Body of pancreas (tissue), 4 donors: ENCODE results near the gene RRM1.

Source experiments
- POLR2A ChIP-seq, 3 donors: fragments of 450-650 bp; IDR thresholded peaks; one replicate each; pipeline ENCODE4 v1.6.1; 2016; ENCODE audit warnings: antibody characterized with exemption in 3 of 3, mild to moderate bottlenecking in 2 of 3
- TF ChIP-seq, protein P1 (sequence below), 7 experiments: fragments of 450-650 bp in 4 of 7; fragments of 200-600 bp in 3 of 7; sonication (generic) in 3 of 7; IDR thresholded peaks; one replicate each; pipeline ENCODE4 v1.5.1; 2016 to 2019; ENCODE audit warnings: antibody characterized with exemption in 7 of 7

DNA sequence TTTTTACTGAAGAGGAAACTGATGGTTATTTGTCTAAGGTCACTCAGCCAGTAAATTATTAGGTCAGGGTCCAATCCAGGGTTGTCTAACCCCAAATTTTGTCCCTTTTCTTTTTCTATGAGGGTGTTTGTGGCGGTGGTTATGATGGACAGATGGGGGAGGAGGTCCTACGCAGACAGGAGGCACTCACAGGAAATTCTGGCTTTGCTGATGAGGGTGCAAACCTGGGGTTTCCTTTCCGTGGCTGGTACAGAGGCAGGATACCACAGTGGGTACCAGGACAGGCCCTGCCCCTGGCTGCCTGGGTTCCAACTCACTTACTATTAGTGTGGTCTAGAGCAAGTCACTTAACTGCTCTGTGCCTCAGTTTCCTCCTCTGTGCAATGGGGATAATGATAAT lies 91.0 kb downstream of the RRM1 start:
- TF ChIP-seq, protein P1, sequence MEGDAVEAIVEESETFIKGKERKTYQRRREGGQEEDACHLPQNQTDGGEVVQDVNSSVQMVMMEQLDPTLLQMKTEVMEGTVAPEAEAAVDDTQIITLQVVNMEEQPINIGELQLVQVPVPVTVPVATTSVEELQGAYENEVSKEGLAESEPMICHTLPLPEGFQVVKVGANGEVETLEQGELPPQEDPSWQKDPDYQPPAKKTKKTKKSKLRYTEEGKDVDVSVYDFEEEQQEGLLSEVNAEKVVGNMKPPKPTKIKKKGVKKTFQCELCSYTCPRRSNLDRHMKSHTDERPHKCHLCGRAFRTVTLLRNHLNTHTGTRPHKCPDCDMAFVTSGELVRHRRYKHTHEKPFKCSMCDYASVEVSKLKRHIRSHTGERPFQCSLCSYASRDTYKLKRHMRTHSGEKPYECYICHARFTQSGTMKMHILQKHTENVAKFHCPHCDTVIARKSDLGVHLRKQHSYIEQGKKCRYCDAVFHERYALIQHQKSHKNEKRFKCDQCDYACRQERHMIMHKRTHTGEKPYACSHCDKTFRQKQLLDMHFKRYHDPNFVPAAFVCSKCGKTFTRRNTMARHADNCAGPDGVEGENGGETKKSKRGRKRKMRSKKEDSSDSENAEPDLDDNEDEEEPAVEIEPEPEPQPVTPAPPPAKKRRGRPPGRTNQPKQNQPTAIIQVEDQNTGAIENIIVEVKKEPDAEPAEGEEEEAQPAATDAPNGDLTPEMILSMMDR (IDR thresholded peaks at IDR 0.05) = no peak
- no peak for TF ChIP-seq POLR2A (IDR thresholded peaks at IDR 0.05)
